SHP77 treated with DMSO at 0.1 percent for 48 hours (cell line): ENCODE measurements around the gene CNKSR3.
"Not testable (repeated sequence)": the region's sequence is repeated elsewhere in the genome, so short reads cannot be mapped to it uniquely, and the experiment has no call there.

Experiments used
- DNase-seq: peaks from one replicate; lab custom pipeline; 2025; lab: John Stamatoyannopoulos, UW

The CNKSR3 gene

DNA sequence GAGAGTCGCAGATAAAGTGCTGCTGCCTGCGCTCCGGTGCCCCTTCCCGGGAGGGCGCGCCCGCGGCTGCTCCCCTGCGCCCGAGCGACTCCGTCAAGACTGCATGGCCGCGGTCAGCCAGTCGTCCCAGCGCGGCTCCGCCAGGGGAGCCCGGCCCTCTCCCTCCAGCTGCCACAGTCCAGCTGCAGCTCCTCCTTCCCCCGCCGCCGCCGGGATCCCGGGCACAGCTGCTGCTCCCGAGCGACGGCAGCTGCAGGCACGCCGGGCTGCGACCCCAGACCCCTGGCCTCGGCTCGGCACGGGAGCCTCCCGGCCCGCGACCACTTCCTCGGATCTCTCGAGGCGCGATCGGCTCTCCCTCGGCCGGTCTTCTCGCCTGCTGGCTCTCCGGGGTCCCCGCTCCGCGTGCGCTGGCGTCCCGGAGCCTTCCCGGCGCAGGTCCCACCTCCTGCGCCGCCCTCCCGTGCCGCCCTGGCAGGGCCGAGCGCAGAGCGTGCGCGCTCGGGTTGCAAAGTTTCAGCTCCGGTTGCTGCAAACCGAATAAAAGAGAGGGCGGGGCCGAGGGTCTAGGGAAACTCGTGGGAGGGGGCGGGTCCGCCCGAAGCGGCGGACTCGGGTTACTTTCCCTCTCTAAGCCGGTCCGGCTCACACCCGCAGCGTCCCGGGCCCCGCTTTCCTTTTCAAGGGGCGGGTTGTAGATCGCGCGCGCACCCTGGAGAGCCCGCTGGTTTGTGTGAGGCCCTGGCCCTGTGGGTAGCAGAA lies at the start of gene CNKSR3:
Gene CNKSR3 (minus strand): TSS at position 542 of the 762 bp plus-strand sequence. CDS start 571 bp downstream, outside the sequence.
- peak; percentile 89 for DNase-seq

DNA sequence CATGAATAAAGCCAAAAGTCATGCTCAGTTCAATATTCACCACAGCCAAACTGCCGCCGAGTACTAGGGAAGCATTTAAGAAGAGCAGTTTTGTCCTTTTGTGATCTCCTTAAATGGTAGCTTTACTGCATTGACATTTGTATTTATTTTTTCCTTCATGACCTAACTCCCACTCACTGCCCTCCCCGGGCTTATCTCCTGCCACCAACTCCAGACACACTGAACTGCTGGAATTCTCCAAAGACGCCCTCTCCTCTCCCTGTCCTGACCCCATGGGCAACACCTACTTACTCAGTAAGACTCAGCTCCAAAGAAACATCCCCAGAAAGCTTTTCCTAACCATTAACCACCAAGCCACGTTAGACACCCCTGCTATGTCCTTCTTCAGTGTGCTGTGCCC lies 48.5 kb upstream of the CNKSR3 start:
- no peak for DNase-seq

DNA sequence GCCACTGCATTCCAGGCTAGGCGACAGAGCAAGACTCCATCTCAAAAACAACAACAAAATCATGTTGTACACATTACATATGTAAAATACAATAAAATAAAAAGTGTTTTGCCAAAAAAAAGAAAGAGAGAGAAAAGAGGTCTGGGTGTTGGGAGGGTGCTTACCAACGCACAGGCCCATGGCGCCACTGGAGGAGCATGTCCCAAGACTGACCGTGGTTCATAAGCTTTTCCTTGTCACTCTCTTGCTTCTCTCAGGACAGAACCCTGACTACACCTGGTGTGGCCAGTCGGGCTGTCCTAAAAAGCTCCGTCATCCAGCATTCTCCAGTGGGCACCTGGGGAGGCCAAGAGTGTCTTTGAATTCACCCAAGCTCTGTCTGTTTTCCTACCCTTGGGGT lies 48.0 kb upstream of the CNKSR3 start:
- DNase-seq = no peak

- no peak for DNase-seq
Observed at GRCh38 chr6:154555073-154555677, 44.7 kb upstream of the CNKSR3 start.

- DNase-seq = no peak
Observed at GRCh38 chr6:154554491-154554890, 44.0 kb upstream of the CNKSR3 start.

- DNase-seq = no peak
Observed at GRCh38 chr6:154550779-154551178, 40.3 kb upstream of the CNKSR3 start.

- no peak for DNase-seq
Observed at GRCh38 chr6:154549179-154549578, 38.7 kb upstream of the CNKSR3 start.

- DNase-seq = peak; percentile 25
Observed at GRCh38 chr6:154548130-154548830, 37.8 kb upstream of the CNKSR3 start.

GRCh38 chr6:154543628-154544027 lies 33.1 kb upstream of the CNKSR3 start:
- no peak for DNase-seq

DNA sequence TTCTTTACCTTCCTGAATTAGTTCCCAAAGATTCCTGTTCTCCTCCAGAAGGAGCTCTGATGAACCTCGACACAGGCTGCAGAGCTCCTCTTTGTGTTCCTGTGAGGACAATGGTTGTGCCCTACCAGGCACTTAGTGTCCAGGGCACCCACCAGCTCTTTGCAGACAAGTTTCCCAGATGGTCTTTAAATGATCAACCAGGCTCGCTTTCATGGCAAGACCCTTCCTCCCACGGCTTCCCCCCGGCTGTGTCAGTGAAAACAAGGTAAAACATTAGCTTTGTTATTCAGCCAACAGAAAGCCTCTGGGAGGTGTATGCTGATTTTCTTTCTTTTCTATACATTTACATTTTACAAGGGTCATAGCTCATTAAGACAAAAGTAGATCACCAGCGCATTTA lies 32.3 kb upstream of the CNKSR3 start:
- no peak for DNase-seq

GRCh38 chr6:154541837-154542236 lies 31.4 kb upstream of the CNKSR3 start:
- not testable (repeated sequence) for DNase-seq

GRCh38 chr6:154539593-154540269 lies 29.2 kb upstream of the CNKSR3 start:
- no peak for DNase-seq

DNA sequence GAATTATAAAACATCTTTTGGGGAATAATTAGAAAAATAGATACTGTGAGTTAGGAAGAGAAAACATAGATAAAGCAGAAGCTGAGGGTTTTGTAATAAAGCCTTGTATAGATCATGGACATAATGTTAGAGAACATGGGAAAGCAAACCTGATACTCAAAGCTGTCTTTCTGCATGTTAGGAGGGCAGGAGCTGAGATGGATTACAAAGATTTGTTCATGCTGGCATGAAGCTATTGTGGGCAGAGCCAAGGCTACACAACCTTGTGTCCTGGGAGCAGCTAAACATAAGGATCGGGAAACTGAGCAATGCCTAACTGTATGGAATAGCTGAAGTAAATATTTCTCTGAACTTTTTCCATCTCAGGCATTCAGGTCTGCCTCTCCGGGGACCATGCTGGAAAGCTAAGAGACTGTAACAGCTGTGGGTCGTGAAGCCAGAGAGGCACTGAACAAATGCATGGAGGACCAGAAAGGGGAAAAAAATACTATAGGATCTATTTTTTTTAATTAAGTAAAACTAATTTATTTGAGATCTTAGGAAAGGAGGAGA lies 28.2 kb upstream of the CNKSR3 start:
- peak; percentile 73 for DNase-seq

GRCh38 chr6:154537511-154538325 lies 27.2 kb upstream of the CNKSR3 start:
- peak; percentile 57 for DNase-seq

DNA sequence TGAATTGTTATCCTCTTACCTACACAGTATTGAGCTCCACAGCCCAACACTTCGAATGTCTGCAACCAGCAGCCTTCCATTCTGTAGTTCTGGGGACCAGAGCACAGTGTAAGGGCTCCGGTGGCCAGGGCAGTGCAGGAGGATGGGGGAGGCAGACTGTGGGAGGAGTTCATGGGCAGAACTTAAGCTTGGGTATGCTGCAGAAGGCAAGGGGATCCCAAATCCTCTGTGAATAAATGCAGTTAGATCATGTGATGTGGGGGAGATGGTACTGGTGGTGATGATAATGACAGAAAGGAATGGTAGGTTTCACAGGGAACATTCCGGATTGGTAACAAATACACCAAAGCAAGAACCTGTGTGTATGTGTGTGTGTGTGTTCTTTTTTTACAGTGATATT lies 26.5 kb upstream of the CNKSR3 start:
- no peak for DNase-seq

- no peak for DNase-seq
Observed at GRCh38 chr6:154536255-154536654, 25.8 kb upstream of the CNKSR3 start.

DNA sequence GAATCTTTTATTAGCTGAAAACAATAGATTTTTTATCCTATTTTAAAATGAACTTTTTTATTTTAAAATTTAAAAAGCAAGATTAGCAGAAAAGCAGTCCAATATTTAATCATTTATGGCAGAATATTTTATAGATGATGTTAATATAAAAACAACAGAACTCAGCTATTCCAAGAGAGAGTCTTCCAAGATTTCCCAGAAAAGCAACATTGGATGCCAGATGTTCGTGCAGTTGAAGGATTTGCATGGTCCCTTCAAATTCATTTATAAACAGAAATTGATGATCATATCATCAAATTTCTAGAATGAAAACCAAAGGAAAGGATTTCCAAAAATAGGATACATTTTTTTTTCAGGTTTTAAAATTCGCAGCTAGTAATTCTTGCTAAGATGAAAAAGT lies 25.4 kb upstream of the CNKSR3 start:
- no peak for DNase-seq

DNA sequence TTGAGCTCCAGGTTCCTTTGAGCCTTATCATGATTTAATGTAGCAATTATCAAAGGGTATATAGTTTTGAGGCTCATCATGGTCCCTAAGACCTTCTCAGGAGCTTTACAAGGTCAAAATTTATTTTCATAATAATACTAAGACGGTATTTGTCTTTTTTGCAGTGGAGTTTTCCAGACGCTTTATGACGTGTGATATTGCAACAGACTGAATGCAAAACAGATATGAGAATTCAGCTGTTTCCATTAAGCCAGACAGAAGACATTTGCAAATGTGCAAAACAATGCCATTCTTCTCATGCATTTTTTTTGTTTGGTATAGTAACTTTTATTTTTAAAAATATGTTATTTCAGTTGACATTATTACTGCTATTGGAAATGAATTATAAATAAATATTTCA lies 24.7 kb upstream of the CNKSR3 start:
- DNase-seq = no peak

DNA sequence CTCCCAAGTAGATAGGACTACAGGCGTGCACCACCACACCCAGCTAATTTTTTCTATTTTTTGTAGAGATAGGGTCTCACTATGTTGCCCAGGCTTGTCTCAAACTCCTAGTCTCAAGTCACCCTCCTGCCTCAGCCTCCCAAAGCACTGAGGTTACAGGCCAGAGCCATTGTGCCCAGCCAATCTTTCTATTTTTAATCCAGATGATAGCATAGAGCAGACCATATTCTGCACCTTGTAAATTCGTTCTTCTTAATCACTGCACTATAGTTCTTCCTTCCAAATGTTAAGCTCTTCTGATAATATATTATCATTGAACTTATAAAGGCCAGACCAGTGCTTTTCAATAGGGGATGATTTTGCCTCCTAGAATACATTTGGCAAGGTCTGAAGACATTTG lies 24.0 kb upstream of the CNKSR3 start:
- no peak for DNase-seq

DNA sequence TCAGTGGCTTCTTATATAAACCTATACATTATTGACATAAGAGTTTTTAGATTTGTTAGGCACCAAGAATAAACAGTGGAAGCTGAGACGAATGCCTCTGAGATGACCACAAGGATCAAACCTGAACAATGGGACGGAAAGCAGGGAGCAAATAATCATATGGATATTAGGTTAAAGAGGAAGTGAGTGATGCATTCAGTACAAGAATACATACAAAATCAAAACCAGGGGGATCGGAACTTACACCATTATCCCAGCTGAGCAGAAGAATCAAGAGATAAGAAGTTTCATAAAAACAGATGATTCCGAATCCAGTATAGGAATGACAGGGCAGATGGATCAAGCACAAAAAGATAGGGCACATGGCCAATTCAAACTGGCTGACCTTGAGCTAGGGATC lies 21.9 kb upstream of the CNKSR3 start:
- DNase-seq = no peak

DNA sequence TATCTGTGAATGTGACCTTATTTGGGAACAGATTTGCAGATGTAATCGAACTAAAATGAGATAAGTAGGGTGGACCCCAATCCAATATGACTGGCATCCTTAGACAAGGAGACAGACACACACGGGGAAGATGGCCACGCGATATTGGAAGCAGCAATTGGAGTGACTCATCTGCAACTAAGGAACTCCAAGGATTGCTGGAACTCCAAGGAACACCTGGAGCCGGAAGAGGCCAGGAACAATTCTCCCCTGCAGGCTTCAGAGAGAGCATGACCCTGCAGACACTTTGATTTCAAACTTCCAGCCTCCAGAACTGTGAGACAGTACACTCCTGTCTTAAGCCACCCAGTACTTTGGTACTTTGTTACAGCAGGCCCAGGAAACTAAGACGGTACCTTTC lies 19.5 kb upstream of the CNKSR3 start:
- no peak for DNase-seq
